HL-60 (cell line): Measurements from ENCODE around the gene MIDN.
"Not testable (repeated sequence)": the region's sequence is repeated elsewhere in the genome, so short reads cannot be mapped to it uniquely, and the experiment has no call there.

ENCODE experiments used
- DNase-seq, 2 experiments: peaks; one replicate each; pipeline ENCODE4 v3.0.0-alpha.2; 2010 to 2020; ENCODE audit warnings: low read depth in 1 of 2, low spot score in 1 of 2
- H3K27ac ChIP-seq: fragments of 250-450 bp; sonication (Bioruptor Pico); replicated peaks from 2 replicates; pipeline ENCODE4 v1.5.1; 2020; ENCODE audit warnings: mild to moderate bottlenecking, moderate library complexity
- H3K27me3 ChIP-seq: fragments of 250-450 bp; sonication (Bioruptor Pico); 2 replicates; pipeline ENCODE4 v1.5.1; 2021; ENCODE audit warnings: mild to moderate bottlenecking, moderate library complexity; ENCODE audit not compliant: insufficient read depth, poor library complexity, severe bottlenecking
- H3K4me3 ChIP-seq: replicated peaks from 2 replicates; pipeline ENCODE4 v1.5.1; 2011; ENCODE audit warnings: mild to moderate bottlenecking, control low read depth, low read length; ENCODE audit not compliant: insufficient read depth
- CTCF ChIP-seq: IDR thresholded peaks from one replicate; pipeline ENCODE4 v1.5.1; 2011; ENCODE audit warnings: low read length, control low read depth, inconsistent platforms; ENCODE audit not compliant: insufficient read depth
- GABPA ChIP-seq: IDR thresholded peaks from 2 replicates; pipeline ENCODE4 v1.6.1; 2012; ENCODE audit warnings: low read depth
- POLR2AphosphoS5 ChIP-seq: IDR thresholded peaks from 2 replicates; pipeline ENCODE4 v1.6.1; 2012; ENCODE audit warnings: low read depth
- SPI1 ChIP-seq: IDR thresholded peaks from 2 replicates; pipeline ENCODE4 v1.6.1; 2012; ENCODE audit warnings: low read depth, mild to moderate bottlenecking, borderline replicate concordance
- TF ChIP-seq, protein P1 (sequence below): IDR thresholded peaks from 2 replicates; pipeline ENCODE4 v1.6.1; 2012; ENCODE audit warnings: low read depth; ENCODE audit not compliant: insufficient replicate concordance

MIDN gene

GRCh38 chr19:1206864-1207450 is 41.4 kb upstream of the MIDN start:
- peak; percentile 55 to 66 for DNase-seq
- TF ChIP-seq, protein P1, sequence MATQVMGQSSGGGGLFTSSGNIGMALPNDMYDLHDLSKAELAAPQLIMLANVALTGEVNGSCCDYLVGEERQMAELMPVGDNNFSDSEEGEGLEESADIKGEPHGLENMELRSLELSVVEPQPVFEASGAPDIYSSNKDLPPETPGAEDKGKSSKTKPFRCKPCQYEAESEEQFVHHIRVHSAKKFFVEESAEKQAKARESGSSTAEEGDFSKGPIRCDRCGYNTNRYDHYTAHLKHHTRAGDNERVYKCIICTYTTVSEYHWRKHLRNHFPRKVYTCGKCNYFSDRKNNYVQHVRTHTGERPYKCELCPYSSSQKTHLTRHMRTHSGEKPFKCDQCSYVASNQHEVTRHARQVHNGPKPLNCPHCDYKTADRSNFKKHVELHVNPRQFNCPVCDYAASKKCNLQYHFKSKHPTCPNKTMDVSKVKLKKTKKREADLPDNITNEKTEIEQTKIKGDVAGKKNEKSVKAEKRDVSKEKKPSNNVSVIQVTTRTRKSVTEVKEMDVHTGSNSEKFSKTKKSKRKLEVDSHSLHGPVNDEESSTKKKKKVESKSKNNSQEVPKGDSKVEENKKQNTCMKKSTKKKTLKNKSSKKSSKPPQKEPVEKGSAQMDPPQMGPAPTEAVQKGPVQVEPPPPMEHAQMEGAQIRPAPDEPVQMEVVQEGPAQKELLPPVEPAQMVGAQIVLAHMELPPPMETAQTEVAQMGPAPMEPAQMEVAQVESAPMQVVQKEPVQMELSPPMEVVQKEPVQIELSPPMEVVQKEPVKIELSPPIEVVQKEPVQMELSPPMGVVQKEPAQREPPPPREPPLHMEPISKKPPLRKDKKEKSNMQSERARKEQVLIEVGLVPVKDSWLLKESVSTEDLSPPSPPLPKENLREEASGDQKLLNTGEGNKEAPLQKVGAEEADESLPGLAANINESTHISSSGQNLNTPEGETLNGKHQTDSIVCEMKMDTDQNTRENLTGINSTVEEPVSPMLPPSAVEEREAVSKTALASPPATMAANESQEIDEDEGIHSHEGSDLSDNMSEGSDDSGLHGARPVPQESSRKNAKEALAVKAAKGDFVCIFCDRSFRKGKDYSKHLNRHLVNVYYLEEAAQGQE: no peak
- TF ChIP-seq POLR2AphosphoS5 (no peak; the same call in 1 of the 2 replicates), GABPA (no peak), CTCF (no peak), SPI1 (no peak)
- Histone ChIP-seq H3K27me3 (no peaks in the 10 kb centered on the region), H3K27ac (peak overlapping the region; percentile 72), H3K4me3 (peak overlapping the region; percentile 89)

DNA sequence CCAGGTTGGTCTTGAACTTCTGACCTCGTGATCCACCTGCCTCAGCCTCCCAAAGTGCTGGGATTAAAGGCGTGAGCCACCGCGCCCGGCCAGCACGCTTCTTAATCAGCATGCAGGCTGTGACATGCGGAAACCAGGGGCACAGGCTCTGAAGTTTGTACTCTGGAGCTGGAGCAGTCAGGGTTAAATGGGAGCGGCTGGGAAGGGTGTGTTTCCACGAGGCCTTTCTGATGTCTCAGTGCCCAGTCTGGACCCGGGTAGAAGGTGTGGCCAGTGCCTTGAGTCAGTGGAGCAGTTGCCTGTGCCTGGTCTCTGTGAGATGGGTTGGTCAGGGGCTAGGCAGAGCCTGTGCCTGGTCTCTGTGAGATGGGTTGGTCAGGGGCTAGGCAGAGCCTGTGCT is 39.6 kb upstream of the MIDN start:
- not testable (repeated sequence) for H3K4me3 ChIP-seq, H3K27me3 ChIP-seq, DNase-seq, H3K27ac ChIP-seq

DNA sequence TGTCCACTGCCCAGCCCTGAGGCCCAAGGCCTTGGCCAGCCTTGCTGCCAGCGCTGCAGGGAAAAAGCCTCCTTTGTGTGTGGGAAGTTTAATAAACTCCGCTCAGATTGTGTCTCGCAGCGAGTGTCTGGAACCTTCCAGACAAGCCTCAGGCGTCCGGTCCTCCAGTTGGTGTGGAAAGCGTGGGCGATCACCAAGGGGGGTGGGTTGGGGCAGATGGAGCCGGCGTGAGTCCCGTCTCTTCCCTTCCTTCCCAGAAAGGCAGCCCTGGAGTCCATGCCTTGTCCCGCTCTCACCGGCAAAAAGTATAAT is 38.2 kb upstream of the MIDN start:
- Histone ChIP-seq H3K27me3 (no peaks in the 10 kb centered on the region), H3K4me3 (no peak overlapping the region), H3K27ac (no peak overlapping the region)
- no peak for TF ChIP-seq GABPA
- no peak for TF ChIP-seq CTCF
- TF ChIP-seq POLR2AphosphoS5: no peak
- TF ChIP-seq SPI1: no peak
- TF ChIP-seq, protein P1: no peak
- no peak for DNase-seq

DNA sequence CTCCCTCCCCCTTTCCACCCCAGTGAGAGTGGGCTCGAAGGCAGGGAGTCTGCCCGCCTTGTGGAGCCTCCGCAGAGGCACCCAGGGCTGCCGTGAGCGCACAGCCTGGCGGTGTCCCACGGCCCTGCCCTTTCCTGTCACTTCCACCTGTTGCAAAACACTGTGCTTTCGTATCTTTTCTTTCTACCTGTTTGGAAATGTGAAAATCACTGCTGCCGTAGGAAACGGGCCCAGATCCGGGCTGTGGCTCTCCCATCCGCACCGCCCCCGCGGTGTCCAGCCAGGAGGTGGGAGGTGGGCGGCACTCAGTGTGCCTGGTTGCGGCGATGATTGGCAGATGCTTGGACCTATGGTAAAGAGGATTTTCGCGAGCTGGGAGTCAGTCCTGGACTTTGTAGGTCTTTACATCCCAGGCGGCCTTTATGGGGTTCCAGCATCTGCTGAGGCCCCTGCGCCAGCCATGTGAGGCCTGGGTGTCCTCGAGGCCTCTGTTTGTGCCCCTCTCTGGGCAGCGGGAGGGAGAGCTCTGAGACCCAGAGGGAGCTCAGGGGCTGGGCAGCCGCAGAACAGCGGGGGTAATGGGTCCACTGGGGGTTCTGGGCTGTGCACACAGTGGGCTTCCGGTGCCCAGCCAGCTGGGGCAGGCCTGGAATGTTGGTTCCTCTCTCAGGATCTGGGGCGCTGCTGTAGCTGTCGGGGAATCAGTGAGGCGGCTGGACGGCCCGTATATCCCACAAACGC is 36.7 kb upstream of the MIDN start:
- no peak for TF ChIP-seq GABPA
- no peak for TF ChIP-seq POLR2AphosphoS5
- TF ChIP-seq CTCF: no peak
- TF ChIP-seq, protein P1: no peak
- no peak for TF ChIP-seq SPI1
- no peak for DNase-seq
- H3K27me3 ChIP-seq: no peaks in the 10 kb centered on the region
- H3K27ac ChIP-seq: no peak overlapping the region
- H3K4me3 ChIP-seq: no peak overlapping the region
